Testis (tissue), 2 donors: ENCODE data around the gene GPR17.

Experiments used
- POLR2A ChIP-seq: fragments of 450-650 bp; IDR thresholded peaks from one replicate; pipeline ENCODE4 v1.6.1; 2017; ENCODE audit warnings: antibody characterized with exemption, mild to moderate bottlenecking, moderate library complexity
- TF ChIP-seq, protein P1 (sequence below), 3 experiments: fragments of 450-650 bp in 2 of 3; fragments of 200-600 bp in 1 of 3; sonication (generic) in 1 of 3; IDR thresholded peaks; one replicate each; pipeline ENCODE4 v1.5.1; 2016 to 2019; ENCODE audit warnings: antibody characterized with exemption in 3 of 3, mild to moderate bottlenecking in 2 of 3, moderate library complexity in 1 of 3

- TF ChIP-seq POLR2A: no peak
- TF ChIP-seq, protein P1, sequence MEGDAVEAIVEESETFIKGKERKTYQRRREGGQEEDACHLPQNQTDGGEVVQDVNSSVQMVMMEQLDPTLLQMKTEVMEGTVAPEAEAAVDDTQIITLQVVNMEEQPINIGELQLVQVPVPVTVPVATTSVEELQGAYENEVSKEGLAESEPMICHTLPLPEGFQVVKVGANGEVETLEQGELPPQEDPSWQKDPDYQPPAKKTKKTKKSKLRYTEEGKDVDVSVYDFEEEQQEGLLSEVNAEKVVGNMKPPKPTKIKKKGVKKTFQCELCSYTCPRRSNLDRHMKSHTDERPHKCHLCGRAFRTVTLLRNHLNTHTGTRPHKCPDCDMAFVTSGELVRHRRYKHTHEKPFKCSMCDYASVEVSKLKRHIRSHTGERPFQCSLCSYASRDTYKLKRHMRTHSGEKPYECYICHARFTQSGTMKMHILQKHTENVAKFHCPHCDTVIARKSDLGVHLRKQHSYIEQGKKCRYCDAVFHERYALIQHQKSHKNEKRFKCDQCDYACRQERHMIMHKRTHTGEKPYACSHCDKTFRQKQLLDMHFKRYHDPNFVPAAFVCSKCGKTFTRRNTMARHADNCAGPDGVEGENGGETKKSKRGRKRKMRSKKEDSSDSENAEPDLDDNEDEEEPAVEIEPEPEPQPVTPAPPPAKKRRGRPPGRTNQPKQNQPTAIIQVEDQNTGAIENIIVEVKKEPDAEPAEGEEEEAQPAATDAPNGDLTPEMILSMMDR (IDR thresholded peaks at IDR 0.05): no peak
Measured at GRCh38 chr2:127661072-127661649, 15.2 kb downstream of the GPR17 start.
